Thoracic aorta (tissue), 2 donors: Measurements from ENCODE around the gene CFAP46. TPM values are rescaled to one million over a fixed set of nuclear protein-coding genes. Genes with fewer than 3 reads are reported as not detected.
A peak's percentile ranks its signal among the peaks of the same experiment; 100 is the strongest.

Experiments
- ATAC-seq: fragments of 150-250 bp; one replicate; pipeline ENCODE4 v1.8.0; 2017; ENCODE audit warnings: low read depth; ENCODE audit not compliant: insufficient number of reproducible peaks, low FRiP score
- DNase-seq: peaks from one replicate; pipeline ENCODE4 v3.0.0-alpha.2; 2020; ENCODE audit warnings: low spot score
- H3K27ac ChIP-seq, 2 donors: fragments of 200-600 bp; sonication (generic); 1 replicate in 1 of 2; 2 replicates in 1 of 2; pipeline ENCODE4 v1.5.1; 2016; ENCODE audit warnings: mild to moderate bottlenecking in 2 of 2, moderate library complexity in 2 of 2
- H3K27me3 ChIP-seq: fragments of 200-600 bp; sonication (generic); replicated peaks from 2 replicates; pipeline ENCODE4 v1.6.0; 2016; ENCODE audit warnings: mild to moderate bottlenecking; ENCODE audit not compliant: insufficient read depth
- H3K36me3 ChIP-seq: fragments of 200-600 bp; sonication (generic); one replicate; pipeline ENCODE4 v1.5.1; 2016
- H3K4me1 ChIP-seq, 2 donors: fragments of 200-600 bp; sonication (generic); 1 replicate in 1 of 2; 2 replicates in 1 of 2; pipeline versions ENCODE4 v1.5.1 to v1.6.0; 2016; ENCODE audit warnings: low read depth in 2 of 2, mild to moderate bottlenecking in 1 of 2; ENCODE audit not compliant: control insufficient read depth in 1 of 2
- H3K4me3 ChIP-seq: fragments of 200-600 bp; sonication (generic); 2 replicates; pipeline ENCODE4 v1.5.1; 2016; ENCODE audit warnings: mild to moderate bottlenecking
- H3K9me3 ChIP-seq: fragments of 200-600 bp; sonication (generic); 2 replicates; pipeline ENCODE4 v1.5.1; 2016
- total RNA-seq, 2 donors: library from RNA; depleted of rRNA; stranded (reverse); fragments of >200 nt; gene quantifications; one replicate each; pipeline versions ENCODE4 v1.1.0 to v1.2.3, GENCODE V29; 2016
- TF ChIP-seq, protein P1 (sequence below): fragments of 200-600 bp; sonication (generic); IDR thresholded peaks from one replicate; pipeline ENCODE4 v1.5.1; 2019; ENCODE audit warnings: antibody characterized with exemption

CFAP46 gene
- total RNA-seq, 2 donors from 2014 or later = not detected

DNA sequence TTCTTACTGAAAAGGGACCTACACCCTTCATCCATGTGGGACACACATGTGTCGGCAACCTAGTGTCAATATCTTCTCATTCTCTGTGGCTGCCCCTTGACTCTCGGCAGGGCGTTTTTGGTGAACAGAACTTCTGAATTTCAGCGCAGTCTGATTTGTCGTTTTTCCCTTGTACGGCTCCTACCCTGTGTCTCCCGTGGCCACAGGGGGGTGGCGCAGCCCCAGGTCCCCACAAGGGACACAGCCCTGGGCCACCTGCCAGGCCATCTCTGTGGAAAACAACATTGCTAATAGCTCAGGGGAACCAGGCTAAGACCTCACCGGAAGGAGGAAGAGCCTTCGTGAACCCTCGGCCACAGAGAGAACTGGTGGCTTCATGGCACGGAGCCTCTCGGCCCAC lies 103.3 kb downstream of the CFAP46 start:
- H3K4me3 ChIP-seq = no peak overlapping the region
- DNase-seq = no peak

GRCh38 chr10:132838346-132838970 lies 103.9 kb downstream of the CFAP46 start:
- no peaks in the 10 kb centered on the region for H3K27me3 ChIP-seq
- peaks cover 15% of the 10 kb centered on the region for H3K9me3 ChIP-seq
- ATAC-seq = no peak
- TF ChIP-seq, protein P1, sequence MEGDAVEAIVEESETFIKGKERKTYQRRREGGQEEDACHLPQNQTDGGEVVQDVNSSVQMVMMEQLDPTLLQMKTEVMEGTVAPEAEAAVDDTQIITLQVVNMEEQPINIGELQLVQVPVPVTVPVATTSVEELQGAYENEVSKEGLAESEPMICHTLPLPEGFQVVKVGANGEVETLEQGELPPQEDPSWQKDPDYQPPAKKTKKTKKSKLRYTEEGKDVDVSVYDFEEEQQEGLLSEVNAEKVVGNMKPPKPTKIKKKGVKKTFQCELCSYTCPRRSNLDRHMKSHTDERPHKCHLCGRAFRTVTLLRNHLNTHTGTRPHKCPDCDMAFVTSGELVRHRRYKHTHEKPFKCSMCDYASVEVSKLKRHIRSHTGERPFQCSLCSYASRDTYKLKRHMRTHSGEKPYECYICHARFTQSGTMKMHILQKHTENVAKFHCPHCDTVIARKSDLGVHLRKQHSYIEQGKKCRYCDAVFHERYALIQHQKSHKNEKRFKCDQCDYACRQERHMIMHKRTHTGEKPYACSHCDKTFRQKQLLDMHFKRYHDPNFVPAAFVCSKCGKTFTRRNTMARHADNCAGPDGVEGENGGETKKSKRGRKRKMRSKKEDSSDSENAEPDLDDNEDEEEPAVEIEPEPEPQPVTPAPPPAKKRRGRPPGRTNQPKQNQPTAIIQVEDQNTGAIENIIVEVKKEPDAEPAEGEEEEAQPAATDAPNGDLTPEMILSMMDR = no peak
- H3K4me3 ChIP-seq = no peak overlapping the region
- no peaks in the 10 kb centered on the region for H3K36me3 ChIP-seq
- no peaks in the 10 kb centered on the region for H3K4me1 ChIP-seq
- H3K27ac ChIP-seq = no peak overlapping the region
- DNase-seq = no peak

More for the DNA sequence above, 103.3 kb downstream of the CFAP46 start:
- no peak for ATAC-seq
- Histone ChIP-seq H3K27me3 (no peaks in the 10 kb centered on the region), H3K4me1 (no peaks in the 10 kb centered on the region), H3K27ac (no peak overlapping the region), H3K9me3 (peaks cover 15% of the 10 kb centered on the region), H3K36me3 (no peaks in the 10 kb centered on the region)
- TF ChIP-seq, protein P1 = no peak

- Histone ChIP-seq H3K27ac (no peak overlapping the region), H3K9me3 (peaks cover 9% of the 10 kb centered on the region), H3K27me3 (no peaks in the 10 kb centered on the region), H3K36me3 (no peaks in the 10 kb centered on the region), H3K4me3 (no peak overlapping the region), H3K4me1 (no peaks in the 10 kb centered on the region)
- DNase-seq = no peak
- TF ChIP-seq, protein P1 = no peak
- no peak for ATAC-seq
These were observed 104.5 kb downstream of the CFAP46 start for GRCh38 chr10:132837905-132838304.

DNA sequence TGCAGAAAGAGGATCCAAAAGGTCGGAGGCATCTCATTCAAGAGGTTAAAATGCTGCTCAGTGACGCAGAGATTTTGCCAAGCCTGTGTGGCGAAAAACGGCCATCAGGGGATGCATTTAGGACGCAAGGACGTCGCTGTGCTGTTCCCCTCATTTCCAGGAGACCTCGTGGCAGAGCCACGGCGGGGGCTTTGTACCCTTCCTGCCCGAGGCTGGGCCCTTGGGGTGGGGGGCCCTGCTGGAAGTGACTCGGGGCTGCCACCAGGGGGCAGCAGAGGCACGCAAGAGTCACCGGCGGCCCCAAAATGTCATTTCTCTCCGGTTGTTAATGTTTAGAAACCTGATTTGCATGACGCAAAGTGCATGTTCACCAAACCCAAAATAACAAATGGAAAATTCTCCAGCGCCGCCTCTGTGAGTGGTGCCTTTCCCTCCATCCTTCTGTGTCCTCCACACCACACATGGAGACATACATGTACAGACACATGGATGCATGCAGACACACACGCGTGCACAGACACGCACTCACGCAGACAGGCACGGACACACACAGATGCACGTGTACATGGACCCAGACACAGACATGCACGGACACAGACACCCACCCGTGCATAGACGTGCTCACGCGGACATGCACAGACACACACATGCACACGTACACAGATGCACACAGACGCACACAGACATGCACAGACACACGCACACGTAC lies 105.4 kb downstream of the CFAP46 start:
- Histone ChIP-seq H3K27ac (no peak overlapping the region), H3K36me3 (no peaks in the 10 kb centered on the region), H3K9me3 (peaks cover 2% of the 10 kb centered on the region), H3K4me1 (no peaks in the 10 kb centered on the region), H3K27me3 (no peaks in the 10 kb centered on the region), H3K4me3 (no peak overlapping the region)
- DNase-seq = no peak
- TF ChIP-seq, protein P1 = peak; percentile 85
- ATAC-seq = no peak

DNA sequence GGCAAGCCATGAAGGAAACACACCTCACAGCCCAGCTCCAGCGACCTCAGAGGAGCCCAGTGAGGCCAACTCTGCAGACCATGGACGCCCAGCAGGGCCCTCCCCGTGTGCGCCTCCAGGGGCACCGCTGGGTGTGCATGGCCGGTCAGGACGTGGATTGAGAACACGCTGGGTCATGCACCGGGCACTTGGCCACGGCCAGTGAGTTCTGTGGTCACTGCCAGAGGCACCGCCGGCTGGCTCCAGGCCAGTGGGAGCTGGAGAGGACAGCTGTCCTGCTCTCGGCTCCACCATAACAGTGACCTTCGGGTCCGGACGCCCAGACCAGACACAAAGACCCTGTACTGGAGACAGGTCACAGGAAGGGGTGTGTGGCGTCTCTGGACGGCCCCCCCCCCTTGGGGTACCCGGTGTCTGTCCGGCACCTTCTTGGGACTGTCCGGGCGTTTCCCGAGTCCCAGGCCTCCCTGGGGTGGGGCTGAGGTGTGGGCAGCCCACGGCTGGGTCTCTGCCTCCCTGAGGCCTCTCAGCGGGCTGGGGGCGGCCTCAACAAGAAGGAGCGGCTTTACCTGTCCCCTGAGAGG lies 106.0 kb downstream of the CFAP46 start:
- Histone ChIP-seq H3K4me1 (no peaks in the 10 kb centered on the region), H3K27me3 (no peaks in the 10 kb centered on the region), H3K4me3 (no peak overlapping the region), H3K9me3 (no peaks in the 10 kb centered on the region), H3K36me3 (no peaks in the 10 kb centered on the region), H3K27ac (no peak overlapping the region)
- TF ChIP-seq, protein P1 = no peak
- ATAC-seq = no peak
- no peak for DNase-seq
